Measurements from ENCODE around the gene TMEM45B. TPM values are rescaled to one million over a fixed set of nuclear protein-coding genes. Genes with fewer than 3 reads are reported as not detected.

The TMEM45B gene
- total and polyA plus RNA-seq, 2 of the 13 experiments (the other 11 are each of a cell fraction or from before 2014, with no cell fraction given) = 29.1 to 181 TPM

DNA sequence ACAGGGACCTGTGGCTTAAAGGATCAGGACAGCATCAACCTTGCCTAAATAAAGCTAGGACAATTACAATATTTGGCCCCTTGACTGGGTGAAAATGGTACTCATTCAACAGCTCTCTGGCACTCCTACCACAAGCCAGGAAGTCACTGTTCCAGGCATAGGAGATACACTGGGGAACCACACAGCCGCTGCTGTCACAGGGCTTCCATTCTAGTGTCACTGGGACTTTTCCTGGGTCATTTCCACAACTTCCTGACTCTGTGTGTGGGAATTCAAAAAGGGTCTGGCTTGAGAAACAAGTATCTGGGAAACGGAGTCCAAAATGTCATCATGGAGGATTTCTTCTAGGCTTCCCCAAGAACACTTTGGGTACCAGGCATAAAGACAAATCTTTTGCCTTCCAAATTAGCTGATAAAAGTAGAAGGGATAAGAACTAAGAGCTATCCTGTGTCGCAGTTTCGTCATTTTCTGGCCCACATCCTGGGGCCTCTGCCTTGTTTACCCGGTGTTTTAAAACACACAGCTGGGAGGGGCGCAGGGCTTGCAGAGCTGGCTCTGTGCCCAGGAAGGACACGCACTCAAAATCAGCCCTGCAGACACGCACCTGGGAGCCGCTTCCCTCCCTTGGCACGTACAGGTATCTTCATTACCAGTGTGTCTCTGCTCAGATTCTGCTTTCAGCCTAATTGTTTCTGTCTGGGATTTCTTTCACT lies 38.0 kb downstream of the TMEM45B start (continued):
- TF ChIP-seq, protein P1, sequence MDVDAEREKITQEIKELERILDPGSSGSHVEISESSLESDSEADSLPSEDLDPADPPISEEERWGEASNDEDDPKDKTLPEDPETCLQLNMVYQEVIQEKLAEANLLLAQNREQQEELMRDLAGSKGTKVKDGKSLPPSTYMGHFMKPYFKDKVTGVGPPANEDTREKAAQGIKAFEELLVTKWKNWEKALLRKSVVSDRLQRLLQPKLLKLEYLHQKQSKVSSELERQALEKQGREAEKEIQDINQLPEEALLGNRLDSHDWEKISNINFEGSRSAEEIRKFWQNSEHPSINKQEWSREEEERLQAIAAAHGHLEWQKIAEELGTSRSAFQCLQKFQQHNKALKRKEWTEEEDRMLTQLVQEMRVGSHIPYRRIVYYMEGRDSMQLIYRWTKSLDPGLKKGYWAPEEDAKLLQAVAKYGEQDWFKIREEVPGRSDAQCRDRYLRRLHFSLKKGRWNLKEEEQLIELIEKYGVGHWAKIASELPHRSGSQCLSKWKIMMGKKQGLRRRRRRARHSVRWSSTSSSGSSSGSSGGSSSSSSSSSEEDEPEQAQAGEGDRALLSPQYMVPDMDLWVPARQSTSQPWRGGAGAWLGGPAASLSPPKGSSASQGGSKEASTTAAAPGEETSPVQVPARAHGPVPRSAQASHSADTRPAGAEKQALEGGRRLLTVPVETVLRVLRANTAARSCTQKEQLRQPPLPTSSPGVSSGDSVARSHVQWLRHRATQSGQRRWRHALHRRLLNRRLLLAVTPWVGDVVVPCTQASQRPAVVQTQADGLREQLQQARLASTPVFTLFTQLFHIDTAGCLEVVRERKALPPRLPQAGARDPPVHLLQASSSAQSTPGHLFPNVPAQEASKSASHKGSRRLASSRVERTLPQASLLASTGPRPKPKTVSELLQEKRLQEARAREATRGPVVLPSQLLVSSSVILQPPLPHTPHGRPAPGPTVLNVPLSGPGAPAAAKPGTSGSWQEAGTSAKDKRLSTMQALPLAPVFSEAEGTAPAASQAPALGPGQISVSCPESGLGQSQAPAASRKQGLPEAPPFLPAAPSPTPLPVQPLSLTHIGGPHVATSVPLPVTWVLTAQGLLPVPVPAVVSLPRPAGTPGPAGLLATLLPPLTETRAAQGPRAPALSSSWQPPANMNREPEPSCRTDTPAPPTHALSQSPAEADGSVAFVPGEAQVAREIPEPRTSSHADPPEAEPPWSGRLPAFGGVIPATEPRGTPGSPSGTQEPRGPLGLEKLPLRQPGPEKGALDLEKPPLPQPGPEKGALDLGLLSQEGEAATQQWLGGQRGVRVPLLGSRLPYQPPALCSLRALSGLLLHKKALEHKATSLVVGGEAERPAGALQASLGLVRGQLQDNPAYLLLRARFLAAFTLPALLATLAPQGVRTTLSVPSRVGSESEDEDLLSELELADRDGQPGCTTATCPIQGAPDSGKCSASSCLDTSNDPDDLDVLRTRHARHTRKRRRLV (CRISPR knock-in tag; IDR thresholded peaks at IDR 0.05) = 0 out of 2 replicates have a peak, but pooled peaks have one; percentile 31
- TF ChIP-seq PITX1 (CRISPR knock-in tag; IDR thresholded peaks at IDR 0.05) (peak; percentile 72; the same call in 1 of the 2 replicates), ZSCAN21 (CRISPR knock-in tag; IDR thresholded peaks at IDR 0.05; ENCODE audit: borderline replicate concordance) (no peak), RFXANK (CRISPR knock-in tag; IDR thresholded peaks at IDR 0.05) (no peak), ZNF326 (CRISPR knock-in tag; IDR thresholded peaks at IDR 0.05; ENCODE audit: borderline replicate concordance) (no peak), KDM2A (CRISPR knock-in tag; IDR thresholded peaks at IDR 0.05; ENCODE audit: borderline replicate concordance, low read depth) (no peak), CREB1 (IDR thresholded peaks at IDR 0.05) (no peak), CREB1 (CRISPR knock-in tag; IDR thresholded peaks at IDR 0.05) (peak; percentile 40; the same call in 1 of the 2 replicates), ZNF572 (CRISPR knock-in tag; IDR thresholded peaks at IDR 0.05) (no peak)
- TF ChIP-seq, protein P2, sequence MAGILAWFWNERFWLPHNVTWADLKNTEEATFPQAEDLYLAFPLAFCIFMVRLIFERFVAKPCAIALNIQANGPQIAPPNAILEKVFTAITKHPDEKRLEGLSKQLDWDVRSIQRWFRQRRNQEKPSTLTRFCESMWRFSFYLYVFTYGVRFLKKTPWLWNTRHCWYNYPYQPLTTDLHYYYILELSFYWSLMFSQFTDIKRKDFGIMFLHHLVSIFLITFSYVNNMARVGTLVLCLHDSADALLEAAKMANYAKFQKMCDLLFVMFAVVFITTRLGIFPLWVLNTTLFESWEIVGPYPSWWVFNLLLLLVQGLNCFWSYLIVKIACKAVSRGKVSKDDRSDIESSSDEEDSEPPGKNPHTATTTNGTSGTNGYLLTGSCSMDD (CRISPR knock-in tag; IDR thresholded peaks at IDR 0.05) = no peak
- TF ChIP-seq, protein P3, sequence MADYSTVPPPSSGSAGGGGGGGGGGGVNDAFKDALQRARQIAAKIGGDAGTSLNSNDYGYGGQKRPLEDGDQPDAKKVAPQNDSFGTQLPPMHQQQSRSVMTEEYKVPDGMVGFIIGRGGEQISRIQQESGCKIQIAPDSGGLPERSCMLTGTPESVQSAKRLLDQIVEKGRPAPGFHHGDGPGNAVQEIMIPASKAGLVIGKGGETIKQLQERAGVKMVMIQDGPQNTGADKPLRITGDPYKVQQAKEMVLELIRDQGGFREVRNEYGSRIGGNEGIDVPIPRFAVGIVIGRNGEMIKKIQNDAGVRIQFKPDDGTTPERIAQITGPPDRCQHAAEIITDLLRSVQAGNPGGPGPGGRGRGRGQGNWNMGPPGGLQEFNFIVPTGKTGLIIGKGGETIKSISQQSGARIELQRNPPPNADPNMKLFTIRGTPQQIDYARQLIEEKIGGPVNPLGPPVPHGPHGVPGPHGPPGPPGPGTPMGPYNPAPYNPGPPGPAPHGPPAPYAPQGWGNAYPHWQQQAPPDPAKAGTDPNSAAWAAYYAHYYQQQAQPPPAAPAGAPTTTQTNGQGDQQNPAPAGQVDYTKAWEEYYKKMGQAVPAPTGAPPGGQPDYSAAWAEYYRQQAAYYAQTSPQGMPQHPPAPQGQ (CRISPR knock-in tag; IDR thresholded peaks at IDR 0.05; ENCODE audit: borderline replicate concordance) = no peak
- TF ChIP-seq, protein P4, sequence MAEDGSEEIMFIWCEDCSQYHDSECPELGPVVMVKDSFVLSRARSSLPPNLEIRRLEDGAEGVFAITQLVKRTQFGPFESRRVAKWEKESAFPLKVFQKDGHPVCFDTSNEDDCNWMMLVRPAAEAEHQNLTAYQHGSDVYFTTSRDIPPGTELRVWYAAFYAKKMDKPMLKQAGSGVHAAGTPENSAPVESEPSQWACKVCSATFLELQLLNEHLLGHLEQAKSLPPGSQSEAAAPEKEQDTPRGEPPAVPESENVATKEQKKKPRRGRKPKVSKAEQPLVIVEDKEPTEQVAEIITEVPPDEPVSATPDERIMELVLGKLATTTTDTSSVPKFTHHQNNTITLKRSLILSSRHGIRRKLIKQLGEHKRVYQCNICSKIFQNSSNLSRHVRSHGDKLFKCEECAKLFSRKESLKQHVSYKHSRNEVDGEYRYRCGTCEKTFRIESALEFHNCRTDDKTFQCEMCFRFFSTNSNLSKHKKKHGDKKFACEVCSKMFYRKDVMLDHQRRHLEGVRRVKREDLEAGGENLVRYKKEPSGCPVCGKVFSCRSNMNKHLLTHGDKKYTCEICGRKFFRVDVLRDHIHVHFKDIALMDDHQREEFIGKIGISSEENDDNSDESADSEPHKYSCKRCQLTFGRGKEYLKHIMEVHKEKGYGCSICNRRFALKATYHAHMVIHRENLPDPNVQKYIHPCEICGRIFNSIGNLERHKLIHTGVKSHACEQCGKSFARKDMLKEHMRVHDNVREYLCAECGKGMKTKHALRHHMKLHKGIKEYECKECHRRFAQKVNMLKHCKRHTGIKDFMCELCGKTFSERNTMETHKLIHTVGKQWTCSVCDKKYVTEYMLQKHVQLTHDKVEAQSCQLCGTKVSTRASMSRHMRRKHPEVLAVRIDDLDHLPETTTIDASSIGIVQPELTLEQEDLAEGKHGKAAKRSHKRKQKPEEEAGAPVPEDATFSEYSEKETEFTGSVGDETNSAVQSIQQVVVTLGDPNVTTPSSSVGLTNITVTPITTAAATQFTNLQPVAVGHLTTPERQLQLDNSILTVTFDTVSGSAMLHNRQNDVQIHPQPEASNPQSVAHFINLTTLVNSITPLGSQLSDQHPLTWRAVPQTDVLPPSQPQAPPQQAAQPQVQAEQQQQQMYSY (CRISPR knock-in tag; IDR thresholded peaks at IDR 0.05) = no peak
